ENCODE results near the gene CCL22.
"Not testable (repeated sequence)": the region's sequence is repeated elsewhere in the genome, so short reads cannot be mapped to it uniquely, and the experiment has no call there.

CCL22 gene

DNA sequence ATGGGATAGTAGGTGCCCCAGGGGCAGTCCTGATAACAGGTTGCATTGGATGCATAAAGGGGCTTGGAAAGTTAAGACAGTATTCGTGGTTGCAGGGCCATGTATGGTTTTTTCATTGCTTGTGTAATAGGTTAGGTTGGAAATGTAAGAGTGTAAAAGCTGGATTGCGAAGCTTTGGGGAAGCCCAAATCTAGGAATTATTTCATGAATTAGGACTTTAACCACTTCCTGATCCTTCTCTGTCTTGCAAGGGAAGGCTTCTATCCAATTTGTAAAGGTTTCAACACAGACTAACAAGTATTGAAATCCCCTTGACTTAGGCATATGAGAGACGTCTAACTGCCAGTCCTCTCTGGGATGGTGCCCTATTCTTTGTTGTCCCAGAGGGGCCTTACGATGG, 38.2 kb downstream of the CCL22 start:
- no peak for DNase-seq

DNA sequence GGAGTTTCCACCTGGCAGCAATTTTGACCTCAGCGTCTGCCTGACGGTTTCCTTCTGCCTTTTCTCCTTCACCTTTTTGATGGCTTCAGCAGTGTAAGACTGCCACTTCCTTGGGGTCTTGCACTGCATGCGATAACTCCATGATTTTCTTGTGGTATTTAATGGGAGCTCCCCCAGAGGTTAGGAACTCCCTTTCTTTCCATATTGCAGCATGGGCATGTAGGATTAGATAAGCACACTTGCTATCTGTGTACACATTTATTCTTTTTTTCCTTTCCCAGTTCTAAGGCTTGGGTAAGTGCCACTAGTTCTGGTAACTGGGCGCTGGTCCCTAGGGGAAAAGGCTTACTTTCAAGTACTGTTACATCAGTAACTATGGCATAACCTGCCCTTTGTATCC, 38.9 kb downstream of the CCL22 start:
- DNase-seq: not testable (repeated sequence)

DNA sequence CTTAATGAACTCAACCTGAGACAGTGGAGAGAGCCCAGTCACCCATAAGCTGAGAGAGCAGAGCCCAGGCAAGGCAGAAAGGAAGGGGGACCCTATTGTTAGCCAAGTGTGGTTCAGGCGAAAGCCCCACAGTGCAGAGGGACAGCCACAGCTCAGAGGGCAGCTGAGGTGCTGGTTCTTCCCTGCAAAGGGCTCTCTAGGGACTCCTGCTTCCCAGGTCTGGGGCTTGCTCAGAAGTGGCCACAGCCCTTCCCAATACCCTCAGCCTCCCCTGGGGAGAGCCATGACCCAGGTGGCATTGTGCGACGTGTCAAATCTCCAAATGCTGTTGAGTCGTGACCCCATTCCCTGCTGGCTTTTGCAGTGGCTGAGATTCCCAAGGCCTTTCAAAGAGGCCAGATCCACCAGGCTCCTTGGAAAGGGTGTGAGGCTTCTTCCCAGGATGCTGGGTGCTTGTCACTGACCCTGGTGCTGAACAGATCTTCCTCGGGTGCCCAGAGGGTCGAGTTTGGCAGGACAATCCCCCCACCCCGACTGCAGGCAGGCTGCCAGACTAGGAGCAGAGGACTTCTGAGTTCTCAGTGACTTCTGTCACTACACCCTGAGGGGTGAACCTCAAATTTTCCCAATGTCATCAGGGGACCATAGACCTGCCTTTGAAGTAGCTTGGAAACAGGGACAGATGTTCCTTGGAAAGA, 43.5 kb downstream of the CCL22 start:
- DNase-seq: no peak

DNA sequence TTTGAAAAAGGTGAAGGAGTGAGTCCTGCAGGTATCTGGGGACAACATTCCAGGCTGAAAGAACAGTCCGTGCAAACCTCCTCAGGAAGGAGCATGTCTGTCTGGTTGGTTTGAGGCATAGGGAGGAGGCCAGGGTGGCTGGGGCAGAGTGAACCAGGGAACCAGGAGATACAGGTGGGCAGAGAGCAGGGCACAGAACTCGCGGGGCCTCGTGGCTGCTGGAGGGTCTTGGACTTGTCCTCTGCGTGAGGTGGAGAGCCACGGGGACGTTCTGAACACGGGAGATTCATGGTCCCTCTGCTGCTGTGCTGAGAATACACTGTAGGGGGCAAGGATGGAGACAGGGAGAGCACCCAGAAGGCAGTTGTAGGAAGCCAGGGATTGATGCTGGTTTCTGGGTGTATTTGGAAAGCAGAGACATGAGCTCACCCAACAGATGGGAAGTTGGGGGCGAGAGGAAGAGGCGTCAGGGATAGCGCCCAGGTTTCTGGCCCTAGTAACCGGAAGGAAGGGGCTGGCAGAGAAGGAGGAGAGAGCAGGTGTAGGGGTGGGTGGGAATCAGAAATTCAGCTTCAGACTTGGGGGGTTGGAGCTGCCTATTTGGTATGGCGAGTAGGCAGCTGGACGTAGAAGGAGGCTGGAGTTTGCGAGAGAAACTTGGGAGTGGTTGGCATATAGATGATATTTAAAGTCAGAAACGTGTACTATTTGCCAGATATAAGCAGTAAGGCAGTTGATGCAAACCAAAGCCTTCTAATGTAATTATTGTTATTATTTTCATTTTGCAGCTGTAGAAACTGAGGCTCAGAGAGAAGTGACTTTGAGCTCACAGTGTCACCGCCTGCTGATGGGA, 45.6 kb downstream of the CCL22 start, which contains the start of gene CCL17:
Gene CCL17, plus strand, starts transcription at position 803 of the 853 bp plus-strand sequence. CDS start 9,166 bp downstream, outside the sequence.
- DNase-seq: no peak

DNA sequence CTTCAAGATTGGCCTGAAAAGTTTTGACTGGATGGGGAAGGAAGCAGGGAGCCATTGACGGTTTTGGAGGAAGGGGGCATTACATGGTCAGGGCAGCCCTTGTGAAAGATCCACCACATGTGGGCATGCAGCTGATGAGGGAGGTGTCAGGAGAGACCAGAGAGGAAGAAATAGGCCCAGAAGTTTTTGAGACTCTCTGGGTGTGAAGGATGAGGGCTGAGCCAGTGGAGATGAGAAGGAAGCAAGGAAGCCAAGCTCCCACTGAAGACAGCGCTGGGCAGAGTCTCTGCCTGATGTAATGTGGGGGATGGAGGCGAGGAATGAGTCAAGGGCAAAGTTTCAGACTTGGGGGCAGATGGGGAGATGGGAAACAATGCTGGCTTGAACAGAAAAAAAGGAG, 46.5 kb downstream of the CCL22 start:
- no peak for DNase-seq

DNA sequence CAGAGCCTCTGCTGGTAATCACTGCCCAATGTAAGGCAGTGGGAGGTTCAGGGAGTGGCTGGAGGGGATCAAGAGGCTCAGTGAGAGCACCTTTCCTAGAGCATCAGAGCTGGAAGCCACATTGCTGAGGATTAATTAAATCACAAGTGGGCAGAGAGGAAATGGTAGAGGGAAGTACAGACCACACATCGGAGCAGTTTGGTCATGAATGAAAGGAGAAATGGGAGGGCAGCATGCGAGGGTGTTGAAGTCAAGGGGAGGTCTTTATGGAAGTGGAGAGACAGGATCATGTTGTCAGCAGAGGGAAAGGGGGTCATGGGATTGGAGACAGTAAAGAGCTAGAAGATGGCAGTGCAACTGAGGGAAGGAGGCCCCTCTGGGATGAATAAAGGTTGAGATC, 48.3 kb downstream of the CCL22 start:
- no peak for DNase-seq

DNA sequence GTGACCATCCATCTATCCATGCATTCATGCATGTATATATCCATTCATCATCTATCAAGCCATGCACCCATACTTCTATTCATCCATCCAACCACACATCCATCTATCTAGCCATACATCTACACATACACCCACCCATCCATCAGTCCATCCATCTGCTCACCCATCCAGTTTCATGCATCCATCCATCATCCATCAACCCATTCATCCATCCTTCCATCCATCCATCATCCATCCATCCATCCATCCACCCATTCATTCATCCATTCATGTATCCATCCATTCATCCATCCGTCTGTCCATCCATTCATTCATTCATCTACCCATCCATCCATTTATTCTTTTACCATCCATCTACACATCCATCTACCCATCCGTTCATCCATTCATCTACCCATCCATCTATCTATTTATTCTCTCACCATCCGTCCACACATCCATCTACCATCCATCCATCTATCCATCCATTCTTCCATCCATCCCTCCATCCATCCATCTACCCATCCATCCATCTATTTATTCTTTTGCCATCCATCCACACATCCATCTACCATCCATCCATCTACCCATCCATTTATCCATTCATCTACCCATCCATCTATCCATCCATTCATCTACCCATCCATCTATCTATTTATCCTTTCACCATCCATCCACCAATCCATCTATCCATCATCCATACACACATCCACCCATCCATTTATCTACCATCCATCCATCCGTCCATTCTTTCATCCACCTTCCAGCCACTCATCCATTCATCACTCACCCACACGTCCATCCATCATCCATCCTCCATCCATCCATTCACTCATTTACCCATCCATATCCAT, 49.2 kb downstream of the CCL22 start:
- DNase-seq: no peak

DNA sequence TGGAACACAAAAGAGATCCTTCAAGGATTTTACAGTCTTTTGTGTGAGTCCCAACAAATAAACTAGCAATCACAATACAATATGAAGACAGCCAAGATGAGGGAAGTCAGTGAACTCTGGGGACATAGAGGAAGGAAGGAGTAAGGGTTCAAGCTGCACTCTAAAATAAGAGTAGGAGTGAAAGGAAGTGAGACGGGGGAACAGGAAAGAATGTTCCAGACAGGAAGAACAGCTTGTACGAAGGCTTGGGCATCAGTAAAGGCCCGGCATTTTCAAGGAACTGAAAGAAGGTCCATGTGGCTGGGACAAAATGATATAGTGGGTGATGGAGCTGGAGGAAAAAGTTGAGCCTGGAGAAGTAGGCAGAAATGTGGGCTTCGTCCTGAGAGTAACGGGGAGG, 50.5 kb downstream of the CCL22 start:
- DNase-seq: no peak

DNA sequence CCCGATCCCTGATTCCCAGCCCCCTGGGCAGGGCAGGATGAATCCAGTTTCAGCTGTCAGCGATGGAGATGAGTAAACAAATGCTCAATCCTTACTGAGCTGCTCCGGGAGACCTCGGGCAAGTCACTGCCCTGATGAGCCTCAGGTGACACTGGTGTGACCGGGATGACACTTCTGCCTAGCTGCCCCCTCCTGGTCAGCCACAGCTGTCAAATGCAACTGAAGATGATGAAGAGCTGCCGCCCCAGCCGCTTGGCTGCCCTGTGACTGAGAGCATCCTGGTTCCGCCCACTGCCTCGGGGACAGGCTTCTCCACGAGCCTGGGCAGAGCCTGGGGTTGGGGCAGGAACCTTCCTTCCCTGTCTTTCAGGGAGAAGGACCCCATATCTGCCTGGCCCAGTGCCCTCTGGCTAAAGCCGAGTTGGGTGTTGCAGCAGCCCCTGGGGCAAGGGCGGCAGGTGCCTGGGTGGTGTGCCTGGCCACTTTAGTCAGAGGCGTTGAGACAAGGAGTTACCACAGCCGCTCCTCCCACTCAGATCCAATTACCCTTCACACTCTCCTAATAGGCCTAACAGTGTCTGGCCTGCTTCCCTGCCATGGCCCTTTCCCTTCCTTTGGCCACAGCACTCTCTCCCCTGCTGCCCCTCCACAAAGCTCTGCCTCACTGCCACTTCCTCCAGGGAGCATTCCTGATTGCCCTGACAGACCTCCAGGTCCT, 51.4 kb downstream of the CCL22 start:
- no peak for DNase-seq

DNA sequence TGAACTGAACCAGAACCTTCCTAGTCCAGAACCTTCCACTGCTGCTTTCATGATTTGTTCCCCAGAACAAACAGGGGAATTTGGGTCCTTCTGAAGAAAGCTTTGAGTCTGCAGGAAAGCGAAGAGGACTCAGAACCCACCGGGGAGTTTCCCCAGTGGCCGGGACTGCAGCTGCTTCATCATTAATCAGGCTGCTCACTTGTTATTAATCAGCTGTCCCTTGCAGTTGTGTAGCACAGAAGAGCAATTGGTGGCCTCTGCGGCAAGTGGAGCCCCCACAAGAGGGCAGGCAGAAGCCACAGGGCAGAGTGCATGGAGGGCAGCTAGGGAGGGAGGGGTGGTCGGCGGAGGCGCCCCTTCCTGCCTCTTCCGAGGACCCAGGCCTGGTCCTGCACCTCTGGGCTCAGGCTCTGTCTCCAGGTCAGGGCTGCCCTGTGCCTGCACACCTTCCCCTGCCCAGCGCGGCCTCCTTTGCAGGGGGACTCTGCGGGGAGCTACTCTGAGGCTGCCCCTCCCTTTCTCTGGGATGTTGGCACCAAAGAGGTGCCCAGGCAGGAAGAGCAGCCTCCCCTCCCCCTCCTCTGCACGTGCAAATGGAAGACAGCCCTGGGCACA, 52.9 kb downstream of the CCL22 start:
- no peak for DNase-seq

DNA sequence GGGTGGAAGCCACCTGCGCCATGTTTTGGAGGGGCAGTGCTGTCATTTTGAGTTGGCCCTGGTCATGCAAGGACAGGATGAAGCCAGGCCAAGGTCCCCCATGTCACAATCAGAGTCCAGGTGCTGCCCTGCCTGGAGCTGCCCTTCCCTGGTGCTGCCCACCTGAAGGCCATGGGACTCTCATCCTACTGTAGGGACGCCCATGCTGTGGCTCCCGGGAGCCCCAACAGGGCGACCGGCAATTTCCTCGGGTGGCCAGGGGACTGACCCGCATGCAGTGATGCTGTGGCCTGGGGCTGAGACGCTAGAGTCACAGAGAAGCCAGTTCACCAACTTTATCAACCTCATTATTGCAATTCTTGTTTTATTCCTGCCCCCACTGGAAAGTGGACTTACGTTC, 54.0 kb downstream of the CCL22 start:
- DNase-seq: no peak

DNA sequence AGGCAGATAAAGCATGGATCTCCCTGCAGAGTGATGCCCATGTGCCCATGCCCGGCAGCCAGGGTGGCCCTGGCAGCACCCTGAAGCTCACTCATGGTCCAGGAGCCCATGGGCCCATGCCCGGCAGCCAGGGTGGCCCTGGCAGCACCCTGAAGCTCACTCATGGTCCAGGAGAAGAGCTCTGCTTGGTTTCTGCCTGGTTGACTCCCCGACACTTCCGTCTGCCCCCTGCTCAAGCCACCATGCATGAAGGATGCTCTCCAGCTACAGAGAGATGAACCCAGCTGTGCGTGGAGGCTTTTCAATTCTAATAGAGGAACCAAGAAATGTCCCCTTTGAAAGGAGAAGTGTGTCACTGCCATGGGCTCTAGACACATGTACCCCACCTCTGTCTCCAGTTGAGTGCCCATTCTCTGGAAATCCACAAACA, 54.7 kb downstream of the CCL22 start:
- no peak for DNase-seq

DNA sequence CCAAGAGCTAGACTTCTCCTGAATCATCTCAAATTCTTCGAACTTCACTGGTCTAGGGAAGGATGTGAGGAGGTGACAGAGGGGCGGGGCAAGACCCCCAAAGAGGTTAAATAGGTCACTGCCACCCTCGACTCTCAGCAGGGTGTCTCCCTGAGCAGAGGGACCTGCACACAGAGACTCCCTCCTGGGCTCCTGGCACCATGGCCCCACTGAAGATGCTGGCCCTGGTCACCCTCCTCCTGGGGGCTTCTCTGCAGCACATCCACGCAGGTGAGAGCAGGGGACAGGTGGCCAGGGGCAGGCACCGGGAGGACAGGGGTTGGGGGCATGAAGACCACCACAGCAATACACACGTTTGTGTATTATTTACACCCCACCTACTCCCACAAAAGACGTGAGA, 55.1 kb downstream of the CCL22 start:
- DNase-seq: no peak

All from NCI-H748 treated with DMSO at 0.1 percent for 48 hours (cell line).